Right atrium auricular region (tissue), 2 donors: Measurements from ENCODE around the gene MPV17L. TPM values are rescaled to one million over a fixed set of nuclear protein-coding genes. Genes with fewer than 3 reads are reported as not detected.

ENCODE experiments used
- DNase-seq: peaks from one replicate; pipeline ENCODE4 v3.0.0-alpha.2; 2019; ENCODE audit warnings: low spot score
- H3K27ac ChIP-seq, 2 donors: fragments of 200-600 bp; sonication (generic); 1 replicate in 1 of 2; 2 replicates in 1 of 2; pipeline ENCODE4 v1.5.1; 2016 to 2019
- H3K27me3 ChIP-seq, 2 donors: fragments of 200-600 bp; sonication (generic); one replicate each; pipeline versions ENCODE4 v1.5.1 to v1.6.0; 2017 to 2019
- H3K36me3 ChIP-seq: fragments of 200-600 bp; sonication (generic); one replicate; pipeline ENCODE4 v1.5.1; 2016
- H3K4me1 ChIP-seq, 2 donors: fragments of 200-600 bp; sonication (generic); one replicate each; pipeline versions ENCODE4 v1.5.1 to v1.6.0; 2017 to 2019
- H3K4me3 ChIP-seq, 2 donors: fragments of 200-600 bp; sonication (generic); 1 replicate in 1 of 2; 2 replicates in 1 of 2; pipeline ENCODE4 v1.5.1; 2017 to 2019; ENCODE audit warnings: mild to moderate bottlenecking in 1 of 2, moderate library complexity in 1 of 2
- H3K9me3 ChIP-seq, 2 donors: fragments of 200-600 bp; sonication (generic); one replicate each; pipeline ENCODE4 v1.5.1; 2019
- CTCF ChIP-seq, 2 donors: fragments of 200-600 bp; sonication (generic); IDR thresholded peaks; one replicate each; pipeline ENCODE4 v1.5.1; 2019; ENCODE audit warnings: antibody characterized with exemption in 2 of 2
- total RNA-seq, 2 donors: library from RNA; depleted of rRNA; stranded (reverse); fragments of >200 nt; gene quantifications; one replicate each; pipeline ENCODE4 v1.1.0, GENCODE V29; 2016

The MPV17L gene
- total RNA-seq, 2 donors from 2014 or later: 7.2 to 10.8 TPM

- Histone ChIP-seq H3K27ac (no peak overlapping the region), H3K4me1 (no peaks in the 10 kb centered on the region), H3K4me3 (no peak overlapping the region), H3K27me3 (no peaks in the 10 kb centered on the region), H3K36me3 (no peaks in the 10 kb centered on the region), H3K9me3 (no peaks in the 10 kb centered on the region)
- TF ChIP-seq CTCF (IDR thresholded peaks at IDR 0.05): no peak
- no peak for DNase-seq
These were observed 65.8 kb downstream of the MPV17L start for GRCh38 chr16:15461376-15461775.

Other genes with a start within 250 kb of the MPV17L start
- gene NPIPA5, start 17.5 kb upstream of the MPV17L start, total RNA-seq: 1 to 10 TPM; 3.8 to 9.1 TPM
- 10 to 100 TPM; 55.0 to 55.3 TPM for gene BMERB1, start 38.8 kb downstream of the MPV17L start, total RNA-seq
- 10 to 100 TPM; 17.1 to 24.8 TPM for gene MARF1, start 247.4 kb downstream of the MPV17L start, total RNA-seq